Colonic mucosa (tissue), 4 donors: ENCODE data around the gene MANSC4. TPM values are rescaled to one million over a fixed set of nuclear protein-coding genes. Genes with fewer than 3 reads are reported as not detected.
A peak's percentile ranks its signal among the peaks of the same experiment; 100 is the strongest.

Source experiments
- DNase-seq: peaks from one replicate; pipeline ENCODE4 v3.0.0-alpha.2; 2020
- H3K27ac ChIP-seq: fragments of 200-600 bp; one replicate; pipeline ENCODE4 v1.8.0; 2021
- H3K27me3 ChIP-seq: fragments of 200-600 bp; one replicate; pipeline ENCODE4 v1.8.0; 2021
- H3K36me3 ChIP-seq: fragments of 200-600 bp; one replicate; pipeline ENCODE4 v1.8.0; 2021
- H3K4me1 ChIP-seq: fragments of 200-600 bp; one replicate; pipeline ENCODE4 v1.8.0; 2021; ENCODE audit warnings: mild to moderate bottlenecking
- H3K4me3 ChIP-seq: fragments of 200-600 bp; one replicate; pipeline ENCODE4 v1.8.0; 2021
- H3K9ac ChIP-seq, 2 donors: one replicate each; pipeline ENCODE4 v1.7.0; 2013; ENCODE audit warnings: control low read depth in 2 of 2, low read depth in 2 of 2, low read length in 2 of 2
- H3K9me3 ChIP-seq: fragments of 200-600 bp; one replicate; pipeline ENCODE4 v1.8.0; 2021
- CTCF ChIP-seq: fragments of 200-600 bp; IDR thresholded peaks from one replicate; pipeline ENCODE4 v1.8.0; 2022; ENCODE audit warnings: antibody characterized with exemption, mild to moderate bottlenecking
- intact Hi-C: fragments of 100-400 bp; cut with DNase I; formaldehyde crosslinking; loops from one replicate; pipeline ENCODE4 v1.14.1; 2022
- total RNA-seq, 2 donors: library from RNA; stranded (reverse); fragmentation: NEBNext Ultra II Directional in 1 of 2; extraction: Animal tissue kit (Norgen Biotek cat#: 25700) in 1 of 2; gene quantifications; one replicate each; pipeline ENCODE4 v1.2.1, GENCODE V29; 2021
- donor health status: healthy.
- donor health status: DM: no; HTN: no; CAD: no.
- donor health status: DM: no; HTN: no; CAD: no.

Gene MANSC4
- total RNA-seq, result not detected

DNA sequence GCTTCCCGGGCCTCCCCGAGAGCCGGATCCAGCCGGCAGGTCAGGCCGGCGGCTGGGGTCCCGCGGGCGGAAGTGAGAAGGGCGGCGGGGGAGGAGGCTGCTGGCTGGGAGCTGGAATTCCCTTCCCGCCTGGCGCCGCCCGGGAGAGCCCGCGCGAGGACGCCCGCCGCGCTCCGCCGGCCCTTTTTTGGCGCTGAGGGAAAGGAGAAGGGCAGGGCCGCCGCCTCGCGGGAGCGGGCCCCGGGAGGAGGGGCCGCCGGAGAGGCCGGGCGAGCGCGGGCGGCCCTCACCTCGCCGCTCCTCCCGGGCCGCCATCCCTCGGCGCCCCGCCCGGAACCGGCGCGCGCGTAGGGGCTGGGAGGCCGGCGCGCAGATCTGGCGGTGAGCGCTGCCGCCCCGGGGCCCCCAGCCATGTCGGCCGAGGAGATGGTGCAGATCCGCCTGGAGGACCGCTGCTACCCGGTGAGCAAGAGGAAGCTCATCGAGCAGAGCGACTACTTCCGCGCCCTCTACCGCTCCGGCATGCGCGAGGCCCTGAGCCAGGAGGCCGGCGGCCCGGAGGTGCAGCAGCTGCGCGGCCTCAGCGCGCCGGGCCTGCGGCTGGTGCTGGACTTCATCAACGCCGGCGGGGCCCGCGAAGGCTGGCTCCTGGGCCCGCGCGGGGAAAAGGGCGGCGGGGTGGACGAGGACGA is at the start of gene MANSC4, which contains the start of gene KLHL42:
Gene MANSC4, minus strand, starts transcription at position 317 of the 692 bp plus-strand sequence. CDS start 8,960 bp downstream, outside the sequence.
Gene KLHL42, plus strand, starts transcription at position 314 of the 692 bp plus-strand sequence. Its CDS starts 98 bp downstream, at position 412.
- Histone ChIP-seq H3K36me3 (no peaks in the 10 kb centered on the region), H3K4me1 (peaks cover 4% of the 10 kb centered on the region), H3K9me3 (no peaks in the 10 kb centered on the region), H3K9ac (peak within 1 kb of the TSS; percentile 77 to 91), H3K27me3 (no peaks in the 10 kb centered on the region), H3K27ac (peak within 1 kb of the TSS; percentile 93), H3K4me3 (peak within 1 kb of the TSS; percentile 78)
- no peak for TF ChIP-seq CTCF
- intact Hi-C loops, result loop anchor here (10.0 kb wide), 1 partner anchor 45 kb away; no protein-coding TSS in a partner anchor
- DNase-seq, result peak; percentile 64

DNA sequence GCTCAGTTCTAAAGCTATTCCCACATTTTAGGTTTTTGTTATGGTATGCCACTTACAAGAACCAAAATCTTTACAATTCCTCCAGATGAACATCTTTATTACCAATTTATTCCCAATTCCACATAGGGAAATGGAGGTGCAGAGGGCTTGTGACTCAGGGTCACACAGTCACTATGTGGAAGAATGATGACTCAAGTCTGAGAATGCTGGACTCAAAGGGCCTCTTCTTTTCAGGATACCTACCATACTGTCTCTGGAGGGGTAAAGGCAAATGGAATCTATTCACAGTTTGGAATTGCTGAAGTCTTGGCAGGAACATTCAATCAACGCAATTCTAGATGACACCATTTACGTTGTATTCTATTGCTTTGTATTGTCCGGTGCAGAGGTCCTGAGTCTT is 48.2 kb upstream of the MANSC4 start:
- Histone ChIP-seq H3K36me3 (no peaks in the 10 kb centered on the region), H3K27me3 (no peaks in the 10 kb centered on the region), H3K9me3 (no peaks in the 10 kb centered on the region), H3K27ac (no peak overlapping the region), H3K9ac (no peak overlapping the region), H3K4me3 (no peak overlapping the region), H3K4me1 (no peaks in the 10 kb centered on the region)
- DNase-seq, result no peak
- intact Hi-C loops, result no loop called here
- no peak for TF ChIP-seq CTCF

DNA sequence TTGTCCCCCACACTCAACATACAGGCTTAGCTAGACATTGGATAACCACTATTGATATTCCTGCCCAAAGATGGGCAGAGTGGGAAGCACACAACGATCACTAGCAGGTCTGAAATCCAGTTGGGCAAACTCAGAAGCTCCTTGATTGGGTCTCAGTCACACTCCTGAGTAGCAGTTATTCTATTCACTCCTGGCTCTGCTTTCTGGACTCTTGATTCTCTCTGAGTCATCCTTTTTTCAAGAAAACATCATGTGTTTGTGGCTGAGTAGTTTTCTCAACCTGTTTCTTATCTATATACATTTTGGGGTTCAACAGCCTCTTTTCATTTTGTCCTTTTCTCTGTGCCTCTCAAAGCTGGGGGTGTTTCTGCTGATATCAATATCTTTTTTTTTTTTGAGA is 46.0 kb upstream of the MANSC4 start:
- Histone ChIP-seq H3K27me3 (no peaks in the 10 kb centered on the region), H3K4me3 (no peak overlapping the region), H3K9ac (no peak overlapping the region), H3K4me1 (no peaks in the 10 kb centered on the region), H3K9me3 (no peaks in the 10 kb centered on the region), H3K27ac (no peak overlapping the region), H3K36me3 (no peaks in the 10 kb centered on the region)
- no peak for DNase-seq
- intact Hi-C loops, result no loop called here
- TF ChIP-seq CTCF, result no peak

- Histone ChIP-seq H3K4me1 (no peaks in the 10 kb centered on the region), H3K4me3 (no peak overlapping the region), H3K36me3 (no peaks in the 10 kb centered on the region), H3K27ac (no peak overlapping the region), H3K9ac (no peak overlapping the region), H3K9me3 (no peaks in the 10 kb centered on the region), H3K27me3 (no peaks in the 10 kb centered on the region)
- TF ChIP-seq CTCF, result no peak
- intact Hi-C loops, result no loop called here
- DNase-seq, result no peak
These were observed 44.2 kb upstream of the MANSC4 start for GRCh38 chr12:27824126-27824842.

- intact Hi-C loops, result loop anchor here (2.0 kb wide), 1 partner anchor 92 kb away; no protein-coding TSS in a partner anchor
- no peak for TF ChIP-seq CTCF
These were observed 43.0 kb upstream of the MANSC4 start for GRCh38 chr12:27823038-27823437.

More at GRCh38 chr12:27823038-27823437, 43.0 kb upstream of the MANSC4 start:
- Histone ChIP-seq H3K36me3 (no peaks in the 10 kb centered on the region), H3K9ac (no peak overlapping the region), H3K27me3 (no peaks in the 10 kb centered on the region), H3K27ac (no peak overlapping the region), H3K4me3 (no peak overlapping the region), H3K9me3 (no peaks in the 10 kb centered on the region), H3K4me1 (no peaks in the 10 kb centered on the region)
- no peak for DNase-seq
